Left colon (tissue), 2 donors: ENCODE measurements around the gene SMIM17. TPM values are rescaled to one million over a fixed set of nuclear protein-coding genes. Genes with fewer than 3 reads are reported as not detected.
A peak's percentile ranks its signal among the peaks of the same experiment; 100 is the strongest.
"Not testable (repeated sequence)": the region's sequence is repeated elsewhere in the genome, so short reads cannot be mapped to it uniquely, and the experiment has no call there.

Experiments used
- ATAC-seq: fragments of 200-7000 bp; cut with Tn5 transposase; one replicate; pipeline ENCODE4 v1.9.1; 2020; ENCODE audit warnings: mild to moderate bottlenecking, moderate library complexity
- DNase-seq, 2 donors: peaks; one replicate each; pipeline ENCODE4 v3.0.0-alpha.2; 2020
- intact Hi-C, 2 donors: fragments of 100-400 bp; cut with DNase I in 1 of 2; cut with micrococcal nuclease in 1 of 2; formaldehyde crosslinking; loops; one replicate each; pipeline versions ENCODE4 v1.11.2 to v1.14.0; 2022; cut with DNase I, micrococcal nuclease
- total RNA-seq, 2 donors: library from RNA; stranded (reverse); fragmentation: NEBNext Ultra II Directional; extraction: Animal tissue kit (Norgen Biotek cat#: 25700); gene quantifications; one replicate each; pipeline ENCODE4 v1.2.1, GENCODE V29; 2021
- donor health status: DM: no; HTN: no; CAD: no.
- donor health status: DM: yes; HTN: yes; CAD: no.

Gene SMIM17
- total RNA-seq, 2 donors from 2014 or later, result 0.27 TPM; not detected in 1

DNA sequence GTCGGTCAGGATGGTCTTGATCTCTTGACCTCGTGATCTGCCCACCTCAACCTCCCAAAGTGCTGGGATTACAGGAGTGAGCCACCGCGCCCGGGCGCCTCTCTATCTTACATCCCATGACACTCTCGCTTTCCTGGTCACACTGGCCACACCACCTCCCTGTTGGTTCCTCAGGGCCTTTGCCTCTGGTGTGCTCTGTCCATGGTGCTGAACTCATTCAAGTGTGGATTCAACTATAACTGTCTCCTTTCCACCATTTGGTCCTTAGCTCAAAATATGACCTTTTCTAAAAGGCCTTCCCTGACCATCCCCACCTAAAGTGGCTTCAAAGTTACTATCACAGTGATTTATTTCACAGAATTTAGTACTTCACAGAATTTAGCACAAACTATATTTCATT is 3.7 kb upstream of the SMIM17 start:
- DNase-seq, result no peak
- no peak for ATAC-seq

DNA sequence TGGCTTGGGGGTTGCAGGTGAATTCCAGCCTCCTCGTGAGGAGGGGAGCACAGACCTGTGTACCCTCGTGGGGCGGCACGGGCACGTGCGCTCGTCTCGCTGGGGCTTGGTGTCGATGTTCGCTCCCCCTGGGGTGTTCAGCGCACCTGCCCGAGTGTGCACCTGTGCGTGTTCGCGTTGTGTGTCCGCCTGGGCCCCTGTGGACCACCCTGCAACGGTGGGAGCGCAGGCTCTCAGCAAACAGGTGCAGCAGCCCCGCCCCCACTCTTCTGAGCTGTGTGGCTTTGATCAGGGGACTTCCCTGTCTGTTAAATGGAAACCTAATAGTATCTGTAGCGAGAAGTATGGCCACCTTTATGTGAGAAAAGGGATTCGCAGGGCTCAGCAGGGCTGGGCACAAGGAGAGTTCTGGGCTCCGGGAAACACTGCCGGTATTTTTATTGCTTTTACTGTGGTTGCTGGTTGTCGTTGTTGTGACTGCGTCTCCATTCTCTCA is 549 bp downstream of the SMIM17 start:
- DNase-seq, result no peak
- intact Hi-C loops, result no loop called here
- ATAC-seq, result no peak

More for the DNA sequence above, 3.7 kb upstream of the SMIM17 start:
- intact Hi-C loops, result no loop called here

DNA sequence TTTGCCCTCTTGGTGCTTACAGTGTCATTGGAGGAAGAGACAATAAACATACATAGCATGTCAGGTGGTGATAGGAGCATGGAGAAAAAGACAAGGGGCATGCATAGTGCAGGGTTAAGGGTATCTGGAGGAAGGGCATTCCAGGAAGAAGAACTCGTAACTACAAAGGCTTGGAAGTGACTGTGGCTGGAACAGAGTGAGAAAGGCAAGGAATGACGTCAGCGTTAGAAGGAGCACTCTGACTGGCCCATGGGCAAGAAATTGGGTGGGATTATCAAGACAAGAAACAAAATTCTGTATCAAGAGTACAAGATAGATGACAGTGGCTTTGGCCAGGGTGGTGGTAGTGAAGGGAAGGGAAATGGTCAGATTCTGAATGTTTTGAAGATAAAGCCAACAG is 11.2 kb downstream of the SMIM17 start:
- DNase-seq (no peak), ATAC-seq (no peak)
- intact Hi-C loops, result no loop called here

DNA sequence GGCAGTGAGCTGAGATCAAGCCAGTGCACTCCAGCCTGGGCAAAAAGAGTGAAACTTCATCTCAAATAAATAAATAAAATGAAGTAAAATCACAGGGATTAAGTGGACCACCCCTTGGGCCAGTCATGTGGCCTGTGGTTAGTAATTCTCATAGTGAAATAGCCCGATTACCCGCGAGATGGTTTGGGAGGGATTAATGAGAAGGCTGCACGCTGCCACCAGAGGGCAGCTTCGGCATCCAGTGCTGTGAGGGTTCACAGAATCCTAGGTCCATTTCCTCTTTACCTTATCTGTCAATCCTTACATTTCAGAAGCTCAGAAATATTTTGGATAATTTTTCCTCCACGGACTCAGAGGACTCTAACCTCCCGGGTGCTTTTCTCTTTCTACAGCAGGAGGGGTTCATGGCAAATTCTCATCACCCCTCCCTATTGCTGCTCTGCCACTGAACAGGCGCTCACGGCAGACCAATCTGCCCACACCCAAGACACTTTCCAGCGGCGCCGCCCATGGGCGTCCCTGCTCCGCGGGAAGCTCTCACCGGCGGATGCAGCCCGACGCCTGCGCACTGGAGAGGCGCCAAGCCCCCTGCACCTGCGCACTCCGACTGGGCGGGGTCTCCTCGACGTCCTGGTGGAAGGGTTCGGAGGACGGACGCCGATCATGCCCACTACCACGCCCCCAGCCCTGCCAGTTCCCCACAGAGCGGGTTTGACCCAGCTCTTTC is 17.6 kb downstream of the SMIM17 start:
- ATAC-seq (no peak), DNase-seq (no peak)
- intact Hi-C loops, result no loop called here

DNA sequence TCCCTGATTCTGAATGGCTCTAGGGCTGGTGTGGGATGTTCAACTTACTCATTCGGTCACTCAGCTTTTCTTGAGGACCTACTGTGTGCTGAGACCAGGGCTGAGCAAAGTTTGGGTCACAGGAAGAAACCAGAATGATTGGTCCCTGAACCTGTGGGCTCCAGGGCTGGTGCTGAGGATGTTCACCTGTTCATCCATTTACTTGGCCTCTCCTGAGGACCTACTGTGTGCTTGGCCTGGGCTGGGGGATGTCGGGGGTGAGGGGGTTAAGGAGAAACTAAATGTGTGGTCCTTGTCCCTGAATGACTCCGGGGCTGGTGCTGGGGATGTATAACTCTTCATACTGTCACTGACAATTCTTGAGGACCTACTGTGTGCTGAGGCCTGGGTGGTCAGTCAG is 18.3 kb downstream of the SMIM17 start:
- ATAC-seq, result no peak
- no peak for DNase-seq
- intact Hi-C loops, result no loop called here

DNA sequence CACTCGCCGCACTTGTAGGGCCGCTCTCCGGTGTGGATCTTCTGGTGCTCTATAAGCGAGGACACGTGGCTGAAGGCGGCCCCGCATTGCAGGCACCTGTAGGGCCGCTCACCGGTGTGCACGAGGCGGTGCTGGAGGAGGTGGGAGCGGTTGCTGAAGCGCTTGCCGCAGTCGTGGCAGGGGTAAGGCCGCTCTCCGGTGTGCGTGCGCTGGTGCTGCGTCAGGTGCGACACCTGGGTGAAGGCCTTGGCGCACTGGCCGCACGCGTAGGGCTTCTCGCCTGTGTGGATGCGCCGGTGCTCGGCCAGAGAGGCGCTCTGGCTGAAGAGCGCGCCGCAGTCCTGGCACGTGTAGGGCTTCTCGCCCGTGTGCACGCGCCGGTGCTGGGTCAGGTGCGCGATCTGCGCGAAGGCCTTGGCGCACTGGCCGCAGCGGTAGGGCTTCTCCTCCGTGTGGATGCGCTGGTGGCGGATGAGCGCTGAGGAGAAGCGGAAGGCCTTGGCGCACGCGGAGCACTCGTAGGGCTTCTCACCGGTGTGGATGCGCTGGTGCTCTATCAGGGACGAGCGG is 21.1 kb downstream of the SMIM17 start:
- intact Hi-C loops, result no loop called here
- DNase-seq, result no peak
- no peak for ATAC-seq

DNA sequence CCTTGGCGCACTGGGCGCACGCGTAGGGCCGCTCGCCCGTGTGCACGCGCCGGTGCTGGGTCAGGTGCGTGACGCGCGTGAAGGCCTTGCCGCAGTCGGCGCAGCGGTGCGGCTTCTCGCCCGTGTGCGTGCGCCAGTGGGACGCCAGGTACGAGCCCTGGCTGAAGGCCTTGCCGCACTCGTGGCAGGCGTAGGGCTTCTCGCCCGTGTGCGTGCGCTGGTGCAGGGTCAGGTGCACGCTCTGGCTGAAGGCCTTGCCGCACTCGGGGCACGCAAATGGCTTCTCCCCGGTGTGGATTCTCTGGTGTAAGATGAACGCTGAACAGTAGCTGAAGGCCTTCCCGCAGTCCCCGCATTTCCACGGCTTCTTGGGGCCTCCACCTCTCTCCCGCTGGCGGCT is 21.6 kb downstream of the SMIM17 start:
- DNase-seq (no peak), ATAC-seq (no peak)
- intact Hi-C loops, result no loop called here

DNA sequence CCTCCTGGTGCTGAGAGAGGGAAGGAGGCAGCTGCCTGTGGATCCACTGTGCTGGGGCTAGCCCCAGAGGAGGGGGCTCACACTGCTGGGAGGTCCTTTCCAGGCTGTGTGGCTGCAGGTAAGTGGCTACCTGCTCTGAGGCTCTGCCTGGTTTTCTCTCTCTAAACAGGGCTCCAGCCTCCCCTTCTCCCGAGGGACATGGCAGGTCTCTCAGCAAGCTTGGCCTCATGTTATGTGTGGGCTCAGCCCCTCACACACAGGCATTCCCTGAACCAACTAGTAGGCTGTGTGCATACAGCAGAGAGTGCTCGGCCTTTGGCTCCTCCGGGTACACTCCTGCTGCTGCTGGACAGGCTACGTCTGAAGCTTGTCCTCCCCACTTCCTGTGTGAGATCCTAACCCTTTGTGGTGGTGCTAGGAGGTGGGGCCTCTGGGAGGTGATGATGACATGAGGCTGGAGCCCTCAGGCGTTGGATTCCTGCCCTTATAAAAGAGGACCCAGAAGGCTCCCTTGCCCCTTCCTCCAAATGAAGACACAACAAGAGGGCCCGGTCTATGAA is 24.4 kb downstream of the SMIM17 start:
- ATAC-seq (no peak), DNase-seq (no peak)
- intact Hi-C loops, result no loop called here

DNA sequence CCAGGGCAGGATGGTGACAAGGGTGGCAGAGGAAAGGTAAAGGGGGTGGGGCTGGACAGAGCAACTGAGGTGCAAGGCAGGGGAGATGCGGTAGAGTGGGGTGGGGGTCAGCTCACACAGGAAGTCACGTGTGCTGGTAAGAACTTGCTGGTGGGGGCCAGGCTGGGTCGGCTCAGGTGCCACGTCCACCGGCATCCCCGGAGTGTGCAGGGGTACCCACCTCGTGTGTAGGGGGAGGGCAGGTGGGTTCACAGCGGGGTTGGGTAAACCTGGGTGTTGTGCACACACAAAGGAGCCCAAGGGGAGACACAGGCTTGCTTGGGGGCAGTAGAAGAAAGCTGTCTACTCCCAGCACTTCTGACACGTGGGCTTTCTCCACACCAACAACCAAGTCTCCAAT is 25.7 kb downstream of the SMIM17 start:
- ATAC-seq, result no peak
- intact Hi-C loops, result no loop called here
- no peak for DNase-seq

DNA sequence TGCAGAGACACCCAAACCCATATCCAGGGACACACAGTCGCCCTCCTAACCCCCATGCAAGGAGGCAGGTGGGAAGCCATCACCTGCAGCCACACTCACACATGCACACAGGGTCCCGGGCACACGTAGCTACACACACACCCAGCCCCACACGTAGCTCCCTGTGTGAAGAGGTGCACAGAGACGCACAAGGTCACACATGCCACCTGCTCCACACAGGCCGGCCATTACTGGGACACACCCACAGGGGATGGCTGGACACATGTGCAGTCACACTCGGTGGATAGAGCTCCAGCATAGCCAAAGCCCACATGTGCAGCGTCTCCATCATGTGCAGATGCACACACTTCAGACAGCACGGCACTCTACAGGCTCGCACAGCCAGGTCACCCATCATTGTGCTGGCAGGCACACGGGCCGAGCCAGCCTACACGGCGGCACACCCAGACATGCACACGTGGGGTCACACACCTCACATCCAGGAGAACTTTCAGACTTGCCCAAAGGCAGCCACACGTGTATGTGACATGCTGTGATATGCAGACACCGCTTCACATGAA is 27.5 kb downstream of the SMIM17 start:
- no peak for ATAC-seq
- no peak for DNase-seq
- intact Hi-C loops, result no loop called here

DNA sequence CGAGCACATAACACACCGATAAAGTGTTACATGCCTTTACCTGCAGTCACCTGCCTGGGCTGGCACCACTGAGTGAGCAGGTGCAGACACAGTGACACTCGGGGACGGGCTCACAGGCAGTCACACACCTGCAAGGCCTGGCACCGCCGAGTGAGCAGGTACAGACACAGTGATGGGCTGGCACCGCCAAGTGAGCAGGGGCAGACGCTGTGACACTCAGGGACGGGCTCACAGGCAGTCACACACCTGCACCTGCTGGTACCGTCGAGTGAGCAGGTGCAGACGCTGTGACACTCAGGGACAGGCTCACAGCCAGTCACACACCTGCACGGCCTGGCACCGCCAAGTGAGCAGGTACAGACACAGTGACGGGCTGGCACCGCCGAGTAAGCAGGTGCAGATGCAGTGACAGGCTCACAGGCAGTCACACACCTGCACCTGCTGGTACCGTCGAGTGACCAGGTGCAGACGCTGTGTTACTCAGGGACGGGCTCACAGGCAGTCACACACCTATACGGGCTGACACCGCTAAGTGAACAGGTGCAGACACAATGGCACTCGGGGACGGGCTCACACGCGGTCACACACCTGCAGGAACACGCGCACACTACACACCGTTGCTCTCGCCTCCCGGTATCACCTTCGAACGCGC is 28.1 kb downstream of the SMIM17 start:
- intact Hi-C loops, result no loop called here
- ATAC-seq (no peak), DNase-seq (no peak)

DNA sequence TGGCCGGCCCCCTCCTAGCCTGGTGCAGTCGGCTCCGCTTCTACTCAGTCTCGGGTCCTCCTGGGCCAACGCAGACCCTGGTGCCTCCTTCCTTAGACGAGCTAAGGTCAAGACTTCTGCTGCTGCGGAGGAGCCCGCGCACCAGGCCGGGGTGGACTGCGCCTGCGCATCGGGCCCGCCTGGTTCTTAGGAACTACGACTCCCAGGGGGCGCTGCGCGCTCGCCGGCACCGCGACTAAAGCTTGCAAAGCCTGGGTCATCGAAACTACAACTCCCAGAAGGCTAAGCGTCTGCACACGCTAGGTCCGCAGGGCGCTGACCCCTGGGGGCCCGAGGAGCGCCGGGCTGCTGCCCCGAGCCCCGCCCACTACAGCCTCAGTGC is 28.6 kb downstream of the SMIM17 start, which contains the start of gene ZNF835:
TSS of gene ZNF835 (minus strand) at position 145 of the 382 bp plus-strand sequence. CDS start 6,559 bp downstream, outside the sequence.
- DNase-seq, result peak; percentile 81 to 90
- intact Hi-C loops, result no loop called here
- ATAC-seq, result peak; percentile 46

DNA sequence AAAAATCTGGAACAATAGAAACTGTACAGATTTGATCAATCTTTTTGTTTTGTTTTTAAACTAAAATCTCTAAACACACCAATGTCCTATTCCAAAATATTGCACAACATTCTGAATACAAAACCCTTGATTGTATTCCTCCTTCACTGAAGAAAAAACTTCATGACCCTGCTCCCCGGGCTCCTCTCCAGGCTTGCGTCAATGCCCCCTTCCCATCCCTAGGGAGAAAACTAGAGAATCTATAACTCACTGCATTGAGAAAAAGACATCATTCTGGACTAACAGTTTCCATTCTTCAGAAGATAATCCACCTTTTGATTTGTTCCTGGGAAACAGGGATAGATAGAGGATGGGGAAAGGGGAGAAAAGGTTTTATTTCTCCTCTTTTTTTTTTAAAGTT is 29.7 kb downstream of the SMIM17 start:
- intact Hi-C loops, DNase-seq, ATAC-seq: not testable (repeated sequence)

DNA sequence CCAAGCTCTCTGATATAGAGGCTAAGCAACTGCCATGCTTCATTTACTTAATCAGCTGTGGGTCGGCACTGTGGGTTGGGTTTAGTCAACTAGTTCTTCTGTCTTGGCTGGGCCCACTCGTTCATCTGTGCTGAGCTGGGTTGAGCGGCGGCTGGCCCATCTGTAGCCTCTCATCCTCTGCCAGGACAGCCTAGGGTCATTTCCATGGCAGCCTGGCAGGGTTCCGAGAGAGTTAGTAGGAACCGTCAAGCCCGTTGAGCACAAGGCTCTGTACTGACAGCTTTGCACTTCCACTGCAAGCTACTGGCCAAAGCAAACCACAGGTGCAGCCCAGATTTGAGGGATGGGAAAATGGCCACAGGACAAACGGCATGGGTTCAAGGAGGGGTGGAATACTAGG is 35.2 kb downstream of the SMIM17 start:
- DNase-seq (no peak), ATAC-seq (no peak)
- intact Hi-C loops, result no loop called here

DNA sequence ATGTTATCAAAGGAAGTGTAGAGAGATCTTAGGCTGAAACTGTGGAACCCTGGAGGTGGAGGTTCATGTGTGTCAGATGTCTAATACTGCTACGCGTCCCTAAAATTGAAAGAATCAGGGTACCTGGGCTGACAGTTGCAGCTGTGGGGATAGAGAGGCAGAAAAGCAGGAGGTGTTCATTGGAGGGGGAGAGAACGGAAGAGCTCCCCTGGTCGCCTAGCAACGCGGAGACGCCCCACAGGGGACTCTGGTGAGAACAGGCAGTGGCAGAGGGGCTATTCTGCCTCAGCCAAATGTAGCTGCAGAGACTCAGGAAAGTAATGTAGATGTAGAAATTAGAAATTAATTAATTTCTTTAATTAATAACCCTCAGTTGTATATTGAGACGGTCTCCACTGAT is 38.7 kb downstream of the SMIM17 start:
- intact Hi-C loops, result no loop called here
- no peak for ATAC-seq
- no peak for DNase-seq

DNA sequence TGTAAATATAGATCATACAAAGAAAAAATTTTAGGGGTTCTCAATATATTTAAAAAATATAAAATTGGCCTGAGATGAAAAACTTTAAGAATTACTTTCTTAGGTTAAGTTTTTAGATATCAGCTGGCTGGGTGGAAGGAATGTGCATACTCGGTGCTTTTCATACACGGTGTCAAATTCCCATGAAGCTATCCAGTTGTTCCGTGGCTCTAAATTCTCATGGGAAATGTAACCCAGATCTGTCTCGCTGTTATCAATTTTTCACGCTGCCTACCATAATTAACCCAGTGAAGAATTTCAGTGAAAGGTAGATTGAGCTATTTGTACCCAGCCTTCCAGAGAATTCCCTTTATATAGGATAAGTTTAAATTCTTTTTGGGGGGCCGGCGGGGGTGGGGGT is 40.2 kb downstream of the SMIM17 start:
- DNase-seq (no peak), ATAC-seq (no peak)
- intact Hi-C loops, result no loop called here

DNA sequence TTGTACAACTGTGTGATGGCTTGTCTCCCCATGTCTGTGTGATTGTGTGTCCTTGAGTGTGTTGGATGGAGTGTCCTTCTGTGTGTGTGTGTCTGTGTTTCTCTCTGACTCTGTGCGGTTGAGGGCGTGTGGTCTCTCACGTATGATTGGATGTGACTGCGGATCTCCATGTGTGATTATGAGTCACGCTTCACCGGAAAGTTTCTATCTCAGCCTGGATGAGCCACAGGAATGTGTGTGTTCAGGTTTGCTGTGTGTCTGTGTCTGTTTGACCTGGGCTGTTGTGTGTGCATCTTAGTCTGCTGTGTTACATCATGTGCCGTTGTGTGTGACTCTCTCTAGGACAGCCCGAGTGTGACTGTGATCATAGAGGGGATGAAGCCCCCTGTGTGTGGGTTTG is 44.1 kb downstream of the SMIM17 start:
- no peak for ATAC-seq
- intact Hi-C loops, result no loop called here
- no peak for DNase-seq

DNA sequence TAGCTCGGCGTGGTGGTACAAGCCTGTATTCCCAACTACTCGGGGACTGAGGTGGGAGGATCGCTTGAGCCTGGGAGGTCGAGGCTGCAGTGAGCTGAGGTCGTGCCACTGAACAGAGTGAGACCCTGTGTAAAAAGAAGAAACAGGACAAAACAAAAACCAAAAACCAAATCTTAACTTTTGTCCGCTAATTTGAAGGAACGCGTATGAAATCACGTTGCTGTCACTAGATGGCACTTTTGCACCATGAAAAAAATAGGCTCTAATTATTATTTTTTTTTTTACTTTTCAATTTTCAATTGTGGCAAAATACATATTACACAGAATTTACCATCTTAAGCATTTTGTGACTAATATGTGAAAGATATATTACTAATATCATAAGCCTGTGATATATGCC is 46.2 kb downstream of the SMIM17 start:
- intact Hi-C loops, result no loop called here
- DNase-seq, result no peak
- ATAC-seq, result no peak

DNA sequence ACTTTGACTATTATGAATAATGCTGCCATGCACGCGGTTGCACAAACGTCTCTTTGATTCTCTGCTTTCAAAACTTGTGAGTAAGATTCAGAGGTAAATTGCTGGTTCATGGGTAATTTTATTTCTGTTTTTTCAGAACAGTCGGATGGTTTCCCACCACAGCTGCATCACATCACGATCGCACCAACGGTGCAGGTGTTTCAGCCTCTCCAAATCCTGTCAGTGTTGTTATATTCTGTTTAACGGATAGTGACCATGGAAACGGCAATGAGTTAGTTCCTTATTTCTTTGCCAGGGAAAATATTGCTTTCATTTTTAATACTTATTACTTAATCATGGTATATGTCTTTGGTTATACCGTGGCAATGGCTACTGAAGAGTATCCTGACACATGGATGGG is 47.7 kb downstream of the SMIM17 start:
- DNase-seq (no peak), ATAC-seq (no peak)
- intact Hi-C loops, result no loop called here
